GM12874 (cell line): ENCODE data around the gene GPATCH4.
A peak's percentile ranks its signal among the peaks of the same experiment; 100 is the strongest.

Experiments used
- TF ChIP-seq, protein P1 (sequence below): IDR thresholded peaks from 2 replicates; pipeline ENCODE4 v1.5.1; 2011; ENCODE audit warnings: low read depth, mild to moderate bottlenecking, control low read depth, low read length, moderate library complexity; ENCODE audit not compliant: insufficient read depth

GPATCH4 gene

DNA sequence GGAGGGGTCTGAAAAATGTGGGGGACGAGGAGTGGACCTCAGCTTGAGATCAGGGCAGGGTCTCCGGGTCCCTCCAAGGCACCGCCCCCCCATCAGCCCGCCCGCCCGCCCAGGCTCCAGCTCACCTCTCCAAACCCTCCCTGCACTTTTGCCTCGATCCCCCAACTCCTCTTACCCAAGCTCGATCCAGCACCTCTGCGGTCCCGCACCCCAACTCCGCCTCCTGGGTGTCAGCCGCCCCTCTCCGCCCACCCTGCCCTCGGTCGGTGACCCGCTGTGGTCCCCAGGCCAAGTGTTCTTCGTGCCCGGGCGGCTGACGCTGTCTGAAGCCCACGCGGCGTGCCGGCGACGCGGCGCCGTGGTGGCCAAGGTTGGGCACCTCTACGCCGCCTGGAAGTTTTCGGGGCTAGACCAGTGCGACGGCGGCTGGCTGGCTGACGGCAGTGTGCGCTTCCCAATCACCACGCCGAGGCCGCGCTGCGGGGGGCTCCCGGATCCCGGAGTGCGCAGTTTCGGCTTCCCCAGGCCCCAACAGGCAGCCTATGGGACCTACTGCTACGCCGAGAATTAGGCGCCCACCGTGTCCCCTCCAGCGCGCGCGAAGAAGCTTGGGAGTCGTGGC is 23.6 kb upstream of the GPATCH4 start:
- TF ChIP-seq, protein P1, sequence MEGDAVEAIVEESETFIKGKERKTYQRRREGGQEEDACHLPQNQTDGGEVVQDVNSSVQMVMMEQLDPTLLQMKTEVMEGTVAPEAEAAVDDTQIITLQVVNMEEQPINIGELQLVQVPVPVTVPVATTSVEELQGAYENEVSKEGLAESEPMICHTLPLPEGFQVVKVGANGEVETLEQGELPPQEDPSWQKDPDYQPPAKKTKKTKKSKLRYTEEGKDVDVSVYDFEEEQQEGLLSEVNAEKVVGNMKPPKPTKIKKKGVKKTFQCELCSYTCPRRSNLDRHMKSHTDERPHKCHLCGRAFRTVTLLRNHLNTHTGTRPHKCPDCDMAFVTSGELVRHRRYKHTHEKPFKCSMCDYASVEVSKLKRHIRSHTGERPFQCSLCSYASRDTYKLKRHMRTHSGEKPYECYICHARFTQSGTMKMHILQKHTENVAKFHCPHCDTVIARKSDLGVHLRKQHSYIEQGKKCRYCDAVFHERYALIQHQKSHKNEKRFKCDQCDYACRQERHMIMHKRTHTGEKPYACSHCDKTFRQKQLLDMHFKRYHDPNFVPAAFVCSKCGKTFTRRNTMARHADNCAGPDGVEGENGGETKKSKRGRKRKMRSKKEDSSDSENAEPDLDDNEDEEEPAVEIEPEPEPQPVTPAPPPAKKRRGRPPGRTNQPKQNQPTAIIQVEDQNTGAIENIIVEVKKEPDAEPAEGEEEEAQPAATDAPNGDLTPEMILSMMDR, result no peak

DNA sequence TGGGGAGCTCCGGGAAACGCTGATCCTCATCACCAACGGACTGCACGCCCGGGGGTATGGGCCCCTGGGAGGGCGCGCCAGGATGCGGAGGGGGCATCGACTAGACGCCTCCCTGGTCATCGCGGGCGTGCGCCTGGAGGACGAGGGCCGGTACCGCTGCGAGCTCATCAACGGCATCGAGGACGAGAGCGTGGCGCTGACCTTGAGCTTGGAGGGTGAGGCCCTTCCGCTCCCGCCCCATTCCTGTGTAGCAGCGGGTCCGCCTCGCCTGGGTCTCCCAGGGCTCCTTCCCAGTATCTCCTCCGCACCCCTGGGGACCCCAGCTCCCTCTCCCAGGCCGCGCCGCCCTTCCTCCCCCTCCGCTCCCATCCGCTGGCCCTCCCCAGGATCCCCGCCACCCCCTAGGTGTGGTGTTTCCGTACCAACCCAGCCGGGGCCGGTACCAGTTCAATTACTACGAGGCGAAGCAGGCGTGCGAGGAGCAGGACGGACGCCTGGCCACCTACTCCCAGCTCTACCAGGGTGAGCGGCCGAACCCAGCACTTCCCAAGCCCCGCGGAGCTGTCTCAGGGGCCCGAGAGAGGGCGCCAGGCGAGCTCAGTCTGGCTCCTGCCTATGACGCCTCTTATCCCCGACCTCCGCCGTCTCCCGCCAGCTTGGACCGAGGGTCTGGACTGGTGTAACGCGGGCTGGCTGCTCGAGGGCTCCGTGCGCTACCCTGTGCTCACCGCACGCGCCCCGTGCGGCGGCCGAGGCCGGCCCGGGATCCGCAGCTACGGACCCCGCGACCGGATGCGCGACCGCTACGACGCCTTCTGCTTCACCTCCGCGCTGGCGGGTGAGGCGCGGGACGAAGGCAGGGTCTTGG is 22.9 kb upstream of the GPATCH4 start:
- TF ChIP-seq, protein P1, result peak; percentile 58

DNA sequence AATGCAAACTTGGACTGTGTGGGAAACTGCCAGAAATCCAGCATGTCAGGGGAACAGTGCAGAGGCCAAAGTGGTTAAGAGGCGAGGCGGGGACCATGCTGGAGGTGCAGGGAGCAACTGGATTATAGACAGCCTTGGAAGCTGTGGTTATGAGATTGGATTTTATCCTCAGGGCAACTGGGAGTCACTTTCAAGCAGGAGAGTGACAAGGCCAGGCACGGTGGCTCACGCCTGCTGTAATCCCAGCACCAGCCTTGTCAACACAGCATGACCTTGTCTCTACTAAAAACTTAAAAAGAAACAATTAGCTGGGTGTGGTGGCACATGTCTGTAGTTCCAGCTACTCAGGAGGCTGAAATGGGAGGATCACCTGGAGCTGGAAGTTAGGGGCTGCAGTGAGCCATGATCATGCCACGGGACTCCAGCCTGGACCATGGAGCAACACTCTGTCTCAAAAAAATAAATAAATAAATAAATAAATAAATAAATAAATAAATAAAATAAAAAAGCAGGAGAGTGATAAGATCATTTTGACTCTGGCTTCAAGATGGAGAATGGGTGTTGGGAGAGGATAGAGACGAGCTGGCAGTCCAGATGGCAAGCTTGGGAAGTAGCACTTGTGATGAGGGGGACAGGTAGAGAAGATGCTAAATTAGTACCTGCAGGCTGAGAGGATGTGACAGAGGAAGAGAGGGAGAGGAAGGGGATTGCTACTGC is 21.5 kb upstream of the GPATCH4 start:
- TF ChIP-seq, protein P1, result no peak

- TF ChIP-seq, protein P1, result no peak
These were observed 18.3 kb upstream of the GPATCH4 start for GRCh38 chr1:156619582-156619955.

DNA sequence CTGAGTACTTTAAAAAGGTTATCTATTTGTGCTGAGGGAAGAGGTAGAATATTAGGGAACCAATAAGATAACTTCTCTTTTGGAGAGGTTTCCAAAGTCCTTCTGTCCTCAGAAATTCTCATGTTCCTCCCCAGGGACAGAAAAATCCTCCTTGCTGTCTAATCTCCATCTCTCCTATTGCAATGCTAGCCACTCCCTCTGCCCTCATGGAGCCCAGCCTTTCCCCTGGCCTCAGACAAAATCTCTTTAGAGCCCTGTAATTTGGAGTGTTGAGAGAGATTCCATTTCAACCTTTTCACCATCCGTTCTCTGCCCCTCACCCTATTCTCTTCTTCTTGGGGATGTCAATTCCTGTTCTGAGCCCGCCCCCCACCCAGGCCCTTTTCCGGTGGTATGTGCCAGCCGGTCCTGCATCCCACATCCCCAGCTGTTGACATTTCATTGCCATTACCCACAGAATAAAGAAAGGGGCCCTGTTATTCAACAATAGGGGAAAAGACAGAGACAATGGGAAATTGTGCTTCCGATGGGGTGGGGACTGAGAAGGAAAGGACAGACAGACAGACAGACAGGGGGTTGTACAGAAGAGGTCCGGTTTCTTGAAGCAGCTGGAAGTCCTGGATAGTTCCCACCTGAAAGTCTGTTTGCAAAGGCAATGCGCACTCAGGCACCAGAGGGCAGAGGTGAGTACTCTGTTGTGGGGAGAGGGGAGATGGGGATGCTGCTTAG is 17.7 kb upstream of the GPATCH4 start, which contains the start of gene HAPLN2:
TSS of gene HAPLN2 (plus strand) at position 563 of the 729 bp plus-strand sequence. CDS start 4,076 bp downstream, outside the sequence.
- TF ChIP-seq, protein P1, result peak; percentile 58

DNA sequence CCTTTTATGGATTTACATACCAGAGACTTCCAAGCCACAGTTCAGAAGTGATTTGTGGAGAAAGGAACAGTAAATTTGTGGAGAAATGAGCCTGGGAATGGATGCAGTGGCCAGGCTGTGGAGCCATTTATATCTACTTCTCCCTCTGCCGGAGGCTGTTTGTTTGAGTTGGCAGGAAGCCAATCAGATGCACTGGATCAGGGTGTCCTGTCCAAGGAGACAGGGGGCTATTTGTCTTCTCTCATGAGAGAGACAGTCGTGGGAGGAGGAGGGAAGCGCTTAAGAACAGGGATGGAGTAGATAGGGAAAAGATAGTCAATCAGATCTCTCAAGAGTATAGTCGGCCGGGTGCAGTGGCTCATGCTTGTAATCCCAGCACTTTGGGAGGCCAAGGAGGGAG is 15.2 kb upstream of the GPATCH4 start:
- TF ChIP-seq, protein P1, result no peak
